ENCODE data around the gene MIB1.

The MIB1 gene

GRCh38 chr18:21910906-21911305 is 170.3 kb downstream of the MIB1 start:
- H3K4me3 ChIP-seq (ENCODE audit: control insufficient read depth in 1 of 7, extremely low read depth in 1 of 7, insufficient read depth in 4 of 7, low read depth in 2 of 7, low read length in 6 of 7), result no peak overlapping the region
- H3K27ac ChIP-seq (ENCODE audit: insufficient read depth in 1 of 2, low read depth in 1 of 2, low read length in 2 of 2, poor library complexity in 1 of 2, severe bottlenecking in 2 of 2), result no peak overlapping the region
- ChIA-PET POLR2A (no interaction called here), CTCF (no interaction called here)
- H3K27me3 ChIP-seq (replicated peaks in 2 of 5; ENCODE audit: control insufficient read depth in 4 of 5, insufficient read depth in 5 of 5, low read length in 4 of 5), result peaks cover 0 to 10% (median 0%) of the 10 kb centered on the region in 5 experiments
- H3K36me3 ChIP-seq (ENCODE audit: control insufficient read depth in 4 of 4, insufficient read depth in 4 of 4, low read length in 3 of 4), result no peaks in the 10 kb centered on the region
- peaks cover 0 to 3% (median 0%) of the 10 kb centered on the region in 4 experiments for H3K4me1 ChIP-seq (ENCODE audit: control extremely low read depth in 1 of 4, control insufficient read depth in 4 of 4, insufficient read depth in 4 of 4, low read length in 3 of 4)
- no peaks in the 10 kb centered on the region for H3K9me3 ChIP-seq (ENCODE audit: control extremely low read depth in 1 of 5, control insufficient read depth in 4 of 5, insufficient read depth in 2 of 5, low read depth in 1 of 5, low read length in 4 of 5)
- no peak for DNase-seq
- 82% methylated on average over 5 of the region's 5 CpGs for WGBS (ENCODE audit: insufficient coverage)

- H3K4me1 ChIP-seq (ENCODE audit: control extremely low read depth in 1 of 4, control insufficient read depth in 4 of 4, insufficient read depth in 4 of 4, low read length in 3 of 4), result peaks cover 0 to 3% (median 0%) of the 10 kb centered on the region in 4 experiments
- 0% methylated on average over 4 of the region's 5 CpGs for WGBS (ENCODE audit: insufficient coverage)
Measured at GRCh38 chr18:21911551-21911950, 171.0 kb downstream of the MIB1 start.

GRCh38 chr18:21912339-21913239 is 172.0 kb downstream of the MIB1 start:
- H3K27me3 ChIP-seq (replicated peaks in 2 of 5; ENCODE audit: control insufficient read depth in 4 of 5, insufficient read depth in 5 of 5, low read length in 4 of 5), result peaks cover 0 to 9% (median 2%) of the 10 kb centered on the region in 5 experiments
- no peak overlapping the region for H3K4me3 ChIP-seq (ENCODE audit: control insufficient read depth in 1 of 7, extremely low read depth in 1 of 7, insufficient read depth in 4 of 7, low read depth in 2 of 7, low read length in 6 of 7)
- 100% methylated on average over 2 of the region's 5 CpGs for WGBS (ENCODE audit: insufficient coverage)
- no peaks in the 10 kb centered on the region for H3K36me3 ChIP-seq (ENCODE audit: control insufficient read depth in 4 of 4, insufficient read depth in 4 of 4, low read length in 3 of 4)
- H3K4me1 ChIP-seq (ENCODE audit: control extremely low read depth in 1 of 4, control insufficient read depth in 4 of 4, insufficient read depth in 4 of 4, low read length in 3 of 4), result peaks cover 0 to 3% (median 0%) of the 10 kb centered on the region in 4 experiments
- CTCF ChIA-PET, result no interaction called here
- DNase-seq, result no peak
- POLR2A ChIA-PET, result no interaction called here
- no peak overlapping the region for H3K27ac ChIP-seq (ENCODE audit: insufficient read depth in 1 of 2, low read depth in 1 of 2, low read length in 2 of 2, poor library complexity in 1 of 2, severe bottlenecking in 2 of 2)
- no peaks in the 10 kb centered on the region for H3K9me3 ChIP-seq (ENCODE audit: control extremely low read depth in 1 of 5, control insufficient read depth in 4 of 5, insufficient read depth in 2 of 5, low read depth in 1 of 5, low read length in 4 of 5)

More at GRCh38 chr18:21911551-21911950, 171.0 kb downstream of the MIB1 start:
- Histone ChIP-seq H3K27ac (ENCODE audit: insufficient read depth in 1 of 2, low read depth in 1 of 2, low read length in 2 of 2, poor library complexity in 1 of 2, severe bottlenecking in 2 of 2) (no peak overlapping the region), H3K4me3 (ENCODE audit: control insufficient read depth in 1 of 7, extremely low read depth in 1 of 7, insufficient read depth in 4 of 7, low read depth in 2 of 7, low read length in 6 of 7) (no peak overlapping the region), H3K27me3 (replicated peaks in 2 of 5; ENCODE audit: control insufficient read depth in 4 of 5, insufficient read depth in 5 of 5, low read length in 4 of 5) (peaks cover 0 to 10% (median 2%) of the 10 kb centered on the region in 5 experiments), H3K9me3 (ENCODE audit: control extremely low read depth in 1 of 5, control insufficient read depth in 4 of 5, insufficient read depth in 2 of 5, low read depth in 1 of 5, low read length in 4 of 5) (no peaks in the 10 kb centered on the region), H3K36me3 (ENCODE audit: control insufficient read depth in 4 of 4, insufficient read depth in 4 of 4, low read length in 3 of 4) (no peaks in the 10 kb centered on the region)
- CTCF ChIA-PET, result no interaction called here
- DNase-seq, result peak in 1 of 3 donors; percentile 4
- POLR2A ChIA-PET, result no interaction called here

GRCh38 chr18:21914739-21915319 is 174.2 kb downstream of the MIB1 start:
- H3K27me3 ChIP-seq (replicated peaks in 2 of 5; ENCODE audit: control insufficient read depth in 4 of 5, insufficient read depth in 5 of 5, low read length in 4 of 5), result peaks cover 0 to 6% (median 2%) of the 10 kb centered on the region in 5 experiments
- CTCF ChIA-PET, result no interaction called here
- H3K9me3 ChIP-seq (ENCODE audit: control extremely low read depth in 1 of 5, control insufficient read depth in 4 of 5, insufficient read depth in 2 of 5, low read depth in 1 of 5, low read length in 4 of 5), result peaks cover 0 to 1% (median 0%) of the 10 kb centered on the region in 5 experiments
- 80% methylated on average over 1 of the region's 2 CpGs for WGBS (ENCODE audit: insufficient coverage)
- H3K27ac ChIP-seq (ENCODE audit: insufficient read depth in 1 of 2, low read depth in 1 of 2, low read length in 2 of 2, poor library complexity in 1 of 2, severe bottlenecking in 2 of 2), result no peak overlapping the region
- POLR2A ChIA-PET, result no interaction called here
- H3K4me3 ChIP-seq (ENCODE audit: control insufficient read depth in 1 of 7, extremely low read depth in 1 of 7, insufficient read depth in 4 of 7, low read depth in 2 of 7, low read length in 6 of 7), result no peak overlapping the region
- DNase-seq, result peak; percentile 21 to 57 (median 46)
- H3K36me3 ChIP-seq (ENCODE audit: control insufficient read depth in 4 of 4, insufficient read depth in 4 of 4, low read length in 3 of 4), result no peaks in the 10 kb centered on the region
- H3K4me1 ChIP-seq (ENCODE audit: control extremely low read depth in 1 of 4, control insufficient read depth in 4 of 4, insufficient read depth in 4 of 4, low read length in 3 of 4), result peaks cover 0 to 3% (median 0%) of the 10 kb centered on the region in 4 experiments

GRCh38 chr18:21915546-21915945 is 175.0 kb downstream of the MIB1 start:
- CTCF ChIA-PET, result interaction anchor here (1.4 kb wide), 1 partner anchor 40 kb away, joined by 3 read pairs; no protein-coding TSS in a partner anchor
- WGBS (ENCODE audit: insufficient coverage), result 100% methylated on average over 2 of the region's 9 CpGs

GRCh38 chr18:21916594-21916993 is 176.0 kb downstream of the MIB1 start:
- WGBS (ENCODE audit: insufficient coverage), result no CpG with 5 or more reads among the region's 2 CpGs
- H3K27me3 ChIP-seq (replicated peaks in 2 of 5; ENCODE audit: control insufficient read depth in 4 of 5, insufficient read depth in 5 of 5, low read length in 4 of 5), result peaks cover 0 to 2% (median 0%) of the 10 kb centered on the region in 5 experiments

More at GRCh38 chr18:21915546-21915945, 175.0 kb downstream of the MIB1 start:
- H3K27ac ChIP-seq (ENCODE audit: insufficient read depth in 1 of 2, low read depth in 1 of 2, low read length in 2 of 2, poor library complexity in 1 of 2, severe bottlenecking in 2 of 2), result no peak overlapping the region
- H3K36me3 ChIP-seq (ENCODE audit: control insufficient read depth in 4 of 4, insufficient read depth in 4 of 4, low read length in 3 of 4), result no peaks in the 10 kb centered on the region
- no peak for DNase-seq
- H3K27me3 ChIP-seq (replicated peaks in 2 of 5; ENCODE audit: control insufficient read depth in 4 of 5, insufficient read depth in 5 of 5, low read length in 4 of 5), result peaks cover 0 to 6% (median 2%) of the 10 kb centered on the region in 5 experiments
- H3K4me3 ChIP-seq (ENCODE audit: control insufficient read depth in 1 of 7, extremely low read depth in 1 of 7, insufficient read depth in 4 of 7, low read depth in 2 of 7, low read length in 6 of 7), result no peak overlapping the region
- H3K9me3 ChIP-seq (ENCODE audit: control extremely low read depth in 1 of 5, control insufficient read depth in 4 of 5, insufficient read depth in 2 of 5, low read depth in 1 of 5, low read length in 4 of 5), result peaks cover 0 to 1% (median 0%) of the 10 kb centered on the region in 5 experiments
- POLR2A ChIA-PET, result no interaction called here
- peaks cover 0 to 3% (median 0%) of the 10 kb centered on the region in 4 experiments for H3K4me1 ChIP-seq (ENCODE audit: control extremely low read depth in 1 of 4, control insufficient read depth in 4 of 4, insufficient read depth in 4 of 4, low read length in 3 of 4)

GRCh38 chr18:21918693-21919092 is 178.1 kb downstream of the MIB1 start:
- POLR2A ChIA-PET, result no interaction called here
- WGBS (ENCODE audit: insufficient coverage), result no CpG with 5 or more reads among the region's 1 CpG
- H3K9me3 ChIP-seq (ENCODE audit: control extremely low read depth in 1 of 5, control insufficient read depth in 4 of 5, insufficient read depth in 2 of 5, low read depth in 1 of 5, low read length in 4 of 5), result peaks cover 0 to 1% (median 0%) of the 10 kb centered on the region in 5 experiments
- CTCF ChIA-PET, result no interaction called here
- no peaks in the 10 kb centered on the region for H3K36me3 ChIP-seq (ENCODE audit: control insufficient read depth in 4 of 4, insufficient read depth in 4 of 4, low read length in 3 of 4)
- no peak overlapping the region for H3K4me3 ChIP-seq (ENCODE audit: control insufficient read depth in 1 of 7, extremely low read depth in 1 of 7, insufficient read depth in 4 of 7, low read depth in 2 of 7, low read length in 6 of 7)
- no peak overlapping the region for H3K27ac ChIP-seq (ENCODE audit: insufficient read depth in 1 of 2, low read depth in 1 of 2, low read length in 2 of 2, poor library complexity in 1 of 2, severe bottlenecking in 2 of 2)
- H3K4me1 ChIP-seq (ENCODE audit: control extremely low read depth in 1 of 4, control insufficient read depth in 4 of 4, insufficient read depth in 4 of 4, low read length in 3 of 4), result no peaks in the 10 kb centered on the region
- peaks cover 0 to 2% (median 0%) of the 10 kb centered on the region in 5 experiments for H3K27me3 ChIP-seq (replicated peaks in 2 of 5; ENCODE audit: control insufficient read depth in 4 of 5, insufficient read depth in 5 of 5, low read length in 4 of 5)
- no peak for DNase-seq

More at GRCh38 chr18:21916594-21916993, 176.0 kb downstream of the MIB1 start:
- Histone ChIP-seq H3K4me3 (ENCODE audit: control insufficient read depth in 1 of 7, extremely low read depth in 1 of 7, insufficient read depth in 4 of 7, low read depth in 2 of 7, low read length in 6 of 7) (no peak overlapping the region), H3K9me3 (ENCODE audit: control extremely low read depth in 1 of 5, control insufficient read depth in 4 of 5, insufficient read depth in 2 of 5, low read depth in 1 of 5, low read length in 4 of 5) (peaks cover 0 to 1% (median 0%) of the 10 kb centered on the region in 5 experiments), H3K36me3 (ENCODE audit: control insufficient read depth in 4 of 4, insufficient read depth in 4 of 4, low read length in 3 of 4) (no peaks in the 10 kb centered on the region), H3K27ac (ENCODE audit: insufficient read depth in 1 of 2, low read depth in 1 of 2, low read length in 2 of 2, poor library complexity in 1 of 2, severe bottlenecking in 2 of 2) (no peak overlapping the region), H3K4me1 (ENCODE audit: control extremely low read depth in 1 of 4, control insufficient read depth in 4 of 4, insufficient read depth in 4 of 4, low read length in 3 of 4) (peaks cover 0 to under 1% (median 0%) of the 10 kb centered on the region in 4 experiments)
- ChIA-PET CTCF (interaction anchor here (1.2 to 1.4 kb wide), 3 partner anchors 11 to 646 kb away, joined by 3 read pairs; no protein-coding TSS in a partner anchor), POLR2A (no interaction called here)
- DNase-seq, result no peak
